HG03159 (cell line): Measurements from ENCODE around the gene TOGARAM2.
"Not testable (repeated sequence)": the region's sequence is repeated elsewhere in the genome, so short reads cannot be mapped to it uniquely, and the experiment has no call there.

Experiments used
- ATAC-seq: cut with Tn5 transposase; IDR thresholded peaks from one replicate; pipeline ENCODE4 v1.9.1; 2021; ENCODE audit warnings: mild to moderate bottlenecking, moderate library complexity; ENCODE audit not compliant: unreplicated experiment

The TOGARAM2 gene

DNA sequence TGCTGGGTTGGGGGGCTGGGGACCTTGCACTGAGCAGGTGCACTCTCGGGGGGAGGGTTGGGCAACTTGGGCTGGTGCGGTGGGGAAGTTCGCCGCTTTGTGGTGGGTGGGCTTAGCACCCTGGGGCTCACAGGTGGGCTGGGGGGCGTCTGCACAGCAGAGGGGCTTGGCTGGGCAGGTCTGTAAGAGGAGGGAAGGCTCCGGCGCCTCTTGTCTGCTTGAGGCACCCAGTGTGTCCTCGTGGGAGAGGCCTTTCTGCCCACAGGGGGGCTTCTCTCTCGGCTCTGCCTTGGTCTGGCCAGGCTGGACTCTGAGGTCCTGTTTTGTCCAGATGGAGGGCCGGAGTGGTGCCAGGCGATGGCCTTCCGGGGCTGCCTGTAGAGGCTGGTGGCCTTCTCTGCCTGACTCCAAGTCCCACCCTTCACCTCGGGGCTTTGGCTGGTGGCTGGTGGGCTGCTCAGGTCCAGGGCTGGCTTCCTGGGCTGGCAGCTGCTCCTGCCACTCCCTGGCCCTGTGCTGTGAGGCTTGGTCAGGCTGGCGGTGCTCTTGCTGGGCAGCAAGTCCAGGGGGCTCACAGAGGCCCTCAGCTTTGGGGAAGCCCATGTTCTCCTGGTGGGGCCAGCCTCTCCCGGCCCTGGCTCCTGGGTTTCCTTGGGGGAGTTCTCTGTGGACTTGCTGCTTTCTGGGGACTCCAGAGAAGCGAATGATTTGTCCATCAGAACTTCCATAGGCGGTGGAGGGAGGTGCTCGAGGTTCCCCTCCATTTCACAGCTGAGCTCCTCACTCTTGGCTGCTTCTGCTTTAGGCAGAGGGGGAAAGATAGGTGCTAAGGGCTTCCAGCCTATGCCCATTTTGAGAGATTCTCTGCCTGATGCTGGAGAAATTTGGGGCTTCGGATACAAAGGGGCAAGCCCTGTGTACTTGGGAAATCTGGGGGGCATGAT, 90.2 kb downstream of the TOGARAM2 start:
- no peak for ATAC-seq

- no peak for ATAC-seq
These were observed 91.2 kb downstream of the TOGARAM2 start for GRCh38 chr2:29072251-29072650.

- ATAC-seq = no peak
These were observed 92.0 kb downstream of the TOGARAM2 start for GRCh38 chr2:29072971-29073725.

- ATAC-seq = no peak
These were observed 92.8 kb downstream of the TOGARAM2 start for GRCh38 chr2:29073933-29074332.

DNA sequence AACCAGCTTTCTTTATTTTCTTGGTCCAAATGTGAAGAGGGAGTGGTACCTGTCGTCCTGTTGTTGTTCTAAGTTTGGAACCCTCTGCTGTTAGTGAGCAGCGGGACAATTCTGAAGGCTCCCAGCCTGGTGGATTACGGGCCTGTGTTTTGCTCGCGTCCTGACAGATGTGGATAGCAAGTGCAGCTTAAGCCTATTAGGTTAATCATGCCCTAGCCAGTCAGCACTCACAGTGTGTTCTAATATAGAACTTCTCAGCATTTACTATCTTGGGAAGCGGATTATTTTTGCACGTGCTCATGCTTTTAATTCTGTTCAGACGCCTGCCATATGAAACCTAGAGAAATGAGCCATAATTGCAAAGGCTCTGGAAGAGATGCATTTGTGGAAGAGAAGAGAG, 93.3 kb downstream of the TOGARAM2 start, which contains the start of gene PCARE:
PCARE (minus strand) TSS at position 113 of the 400 bp plus-strand sequence. CDS start 262 bp downstream, outside the sequence.
- no peak for ATAC-seq

DNA sequence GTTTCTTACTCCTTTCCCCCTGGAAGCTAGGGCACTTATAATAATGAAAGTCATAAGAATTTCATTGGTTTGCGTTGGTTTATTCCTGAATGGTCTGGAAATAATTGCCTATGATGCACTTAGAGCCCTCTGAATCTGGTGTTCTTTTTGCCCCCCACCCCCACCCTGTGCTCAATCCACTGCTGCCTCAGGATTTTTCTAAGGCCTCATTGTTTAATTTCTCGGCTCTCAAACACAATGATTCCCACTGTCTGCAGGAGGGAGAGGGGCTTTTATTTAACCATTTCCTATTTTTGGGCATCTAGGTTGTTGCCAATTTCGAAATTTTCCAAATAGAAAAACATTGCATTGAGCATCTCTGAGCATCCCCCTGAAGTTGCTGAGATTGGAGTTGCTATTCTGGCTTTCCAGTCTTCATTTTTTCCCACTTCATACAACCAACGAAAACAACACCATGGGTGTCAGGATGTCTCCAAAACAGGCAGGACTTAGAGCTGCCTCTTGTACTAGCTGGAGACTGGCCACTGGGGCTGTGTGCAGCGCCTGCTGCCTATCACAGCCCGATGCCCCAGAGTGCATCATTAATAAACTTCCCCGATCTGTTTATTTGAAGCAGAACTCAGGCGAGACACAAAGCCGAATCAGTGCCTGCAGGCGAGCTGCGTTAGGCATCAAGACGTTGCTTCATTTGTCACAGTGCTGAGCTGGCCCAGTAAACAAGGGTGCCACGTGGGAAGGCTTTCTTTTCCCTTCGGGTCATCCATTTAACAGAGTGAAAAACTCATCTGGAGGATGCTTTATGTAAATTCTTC, 95.0 kb downstream of the TOGARAM2 start:
- ATAC-seq = no peak

DNA sequence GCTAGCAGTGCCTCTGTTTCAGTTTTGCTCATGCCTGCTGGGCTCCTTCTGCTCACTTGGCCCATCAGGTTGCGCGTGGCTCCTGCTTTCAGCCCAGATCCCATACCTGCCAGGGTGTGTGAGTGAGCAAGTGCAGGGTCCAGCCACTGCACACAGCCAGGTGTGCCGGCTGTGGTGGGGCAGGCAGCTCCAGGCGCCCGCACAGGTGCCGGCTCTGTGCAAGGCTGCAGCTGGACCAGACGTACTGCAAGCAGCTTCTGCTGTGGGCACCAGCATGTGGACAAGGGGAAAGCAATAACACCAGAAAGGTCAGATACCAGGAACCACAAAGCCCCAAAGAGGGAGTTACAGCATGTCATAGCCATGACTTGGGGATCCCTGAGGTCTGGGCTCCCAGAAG, 98.8 kb downstream of the TOGARAM2 start:
- no peak for ATAC-seq

DNA sequence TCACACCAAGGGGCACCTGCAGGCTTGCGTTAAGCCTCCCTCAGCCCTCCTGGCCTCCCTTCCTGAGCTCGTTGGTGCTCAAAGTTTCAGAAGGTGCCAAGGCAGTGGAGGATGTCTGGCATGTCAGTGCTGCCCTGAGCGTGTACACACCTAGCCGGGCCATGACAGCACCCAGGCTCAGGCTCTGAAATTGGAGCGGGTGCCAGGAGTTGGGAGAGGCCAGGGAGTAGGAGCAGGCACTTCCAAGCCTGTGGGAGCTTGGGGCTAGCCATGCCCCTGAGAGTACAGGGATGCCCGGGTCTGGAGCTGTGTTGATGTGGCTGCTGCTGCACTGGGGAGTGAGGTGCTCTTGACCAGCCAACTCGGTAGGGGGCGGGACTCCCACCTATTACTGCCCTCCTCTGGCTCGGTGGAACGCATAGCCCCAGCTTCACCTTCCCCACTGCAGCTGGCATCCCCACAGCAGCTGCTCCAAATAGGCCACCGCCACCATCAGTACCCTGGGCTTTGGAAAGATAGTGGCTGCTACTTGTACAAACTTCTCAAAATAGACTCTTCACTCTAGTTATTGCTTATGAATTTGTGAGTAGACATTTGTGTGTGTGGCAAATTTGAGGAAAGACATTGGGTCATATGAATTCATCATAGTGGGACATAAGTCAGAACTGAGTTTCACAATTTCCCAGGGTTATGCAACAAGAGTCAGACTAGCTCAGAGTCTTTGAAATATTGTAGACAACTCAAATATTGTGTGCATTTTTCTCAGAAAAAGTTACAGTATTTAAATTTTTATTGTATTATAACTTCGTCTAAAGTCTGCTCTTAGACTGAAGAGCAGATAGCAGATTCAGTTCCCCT, 100.0 kb downstream of the TOGARAM2 start:
- no peak for ATAC-seq

- ATAC-seq = peak; percentile 75
These were observed 101.9 kb downstream of the TOGARAM2 start for GRCh38 chr2:29082804-29083495.

DNA sequence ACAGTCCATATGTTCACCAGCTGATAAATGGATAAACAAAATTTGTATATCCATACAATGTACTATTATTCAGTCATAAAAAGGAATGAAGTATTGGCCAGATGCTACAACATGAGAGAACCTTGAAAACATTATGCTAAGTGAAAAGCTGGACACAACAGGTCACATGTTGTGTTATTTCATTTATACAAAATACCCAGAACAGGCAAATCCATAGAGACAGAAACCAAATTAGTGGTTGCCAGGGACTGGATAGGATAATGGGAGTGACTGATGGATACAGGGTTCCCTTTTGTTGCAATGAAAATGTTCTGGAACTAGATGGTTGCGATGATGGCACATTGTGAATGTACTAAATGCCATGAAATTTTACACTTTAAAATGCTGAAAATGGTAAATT, 103.5 kb downstream of the TOGARAM2 start:
- ATAC-seq = no peak

DNA sequence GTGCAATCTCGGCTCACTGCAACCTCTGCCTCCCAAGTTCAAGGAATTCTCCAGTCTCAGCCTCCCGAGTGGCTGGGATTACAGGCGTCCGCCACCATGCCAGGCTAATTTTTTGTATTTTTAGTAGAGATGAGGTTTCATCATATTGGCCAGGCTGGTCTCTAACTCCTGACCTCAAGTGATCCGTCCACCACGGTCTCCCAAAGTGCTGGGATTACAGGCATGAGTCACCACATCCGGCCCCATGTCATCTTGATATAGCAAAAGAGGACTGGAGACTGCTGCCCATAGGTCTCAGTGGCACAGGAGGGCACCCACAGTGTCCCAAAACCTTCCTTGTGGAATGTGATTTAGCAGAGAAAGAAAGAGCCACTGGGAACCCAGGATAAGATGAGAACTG, 109.2 kb downstream of the TOGARAM2 start:
- not testable (repeated sequence) for ATAC-seq

- ATAC-seq = no peak
These were observed 115.9 kb downstream of the TOGARAM2 start for GRCh38 chr2:29096969-29097368.

GRCh38 chr2:29097569-29097968, 116.5 kb downstream of the TOGARAM2 start:
- ATAC-seq = no peak

GRCh38 chr2:29100564-29100963, 119.5 kb downstream of the TOGARAM2 start:
- ATAC-seq = no peak
